Activated naive CD4-positive, alpha-beta T cell treated with anti-CD3 and anti-CD28 coated beads, Interleukin-2, amount 50 U/mL, for 72 hours (primary cell): ENCODE results near the gene CORO2A. TPM values are rescaled to one million over a fixed set of nuclear protein-coding genes. Genes with fewer than 3 reads are reported as not detected.

Source experiments
- ATAC-seq, 2 donors: fragments of 150-1000 bp; cut with Tn5 transposase; 2 replicates each; pipeline ENCODE4 v1.10.0; 2021; ENCODE audit warnings: mild to moderate bottlenecking in 2 of 2, moderate library complexity in 2 of 2
- DNase-seq, 2 donors: peaks; one replicate each; pipeline ENCODE4 v3.0.0; 2021 to 2022; ENCODE audit warnings: low spot score in 2 of 2
- H3K27ac Mint-ChIP-seq, 2 donors: one replicate each; pipeline ENCODE4 v1.8.0; 2022; ENCODE audit warnings: mild to moderate bottlenecking in 2 of 2, mixed read lengths in 2 of 2
- H3K36me3 Mint-ChIP-seq, 2 donors: one replicate each; pipeline ENCODE4 v1.8.0; 2022; ENCODE audit warnings: mixed read lengths in 2 of 2
- H3K9me3 Mint-ChIP-seq, 2 donors: one replicate each; pipeline ENCODE4 v1.8.0; 2022; ENCODE audit warnings: mixed read lengths in 2 of 2
- total RNA-seq, 2 donors: library from RNA; stranded (reverse); gene quantifications; one replicate each; pipeline ENCODE4 v1.2.3, GENCODE V29; 2022

CORO2A gene
- total RNA-seq, 2 donors from 2014 or later: 6.8 to 11.8 TPM

DNA sequence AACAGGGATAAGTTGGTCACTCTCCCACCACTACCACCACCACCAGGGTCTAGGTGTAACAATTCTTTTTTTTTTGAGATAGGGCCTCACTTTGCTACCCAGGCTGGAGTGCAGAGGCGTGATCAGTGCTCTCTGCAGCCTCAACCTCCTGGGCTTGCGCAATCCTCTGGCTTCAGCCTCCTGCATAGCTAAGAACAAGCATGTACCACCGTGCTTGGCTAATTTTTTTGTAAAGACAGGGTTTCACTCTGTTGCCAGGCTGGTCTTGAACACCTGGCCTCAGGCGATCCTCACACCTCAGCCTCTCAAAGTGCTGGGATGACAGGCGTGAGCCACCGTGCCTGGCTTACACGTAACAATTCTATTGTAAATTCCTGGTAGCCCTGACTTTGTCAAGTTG is 27.5 kb downstream of the CORO2A start:
- Mint-ChIP-seq H3K9me3 (no peaks in the 10 kb centered on the region), H3K27ac (no peak overlapping the region), H3K36me3 (no peaks in the 10 kb centered on the region)
- no peak for ATAC-seq
- no peak for DNase-seq

- Mint-ChIP-seq H3K36me3 (no peaks in the 10 kb centered on the region), H3K27ac (peak overlapping the region in 1 of 2 donors; percentile 39), H3K9me3 (no peaks in the 10 kb centered on the region)
- DNase-seq (no peak), ATAC-seq (no peak)
Measured at GRCh38 chr9:98162613-98163012, 29.8 kb downstream of the CORO2A start.

- ATAC-seq (no peak), DNase-seq (no peak)
- Mint-ChIP-seq H3K36me3 (no peaks in the 10 kb centered on the region), H3K27ac (no peak overlapping the region), H3K9me3 (no peaks in the 10 kb centered on the region)
Measured at GRCh38 chr9:98161851-98162250, 30.6 kb downstream of the CORO2A start.

DNA sequence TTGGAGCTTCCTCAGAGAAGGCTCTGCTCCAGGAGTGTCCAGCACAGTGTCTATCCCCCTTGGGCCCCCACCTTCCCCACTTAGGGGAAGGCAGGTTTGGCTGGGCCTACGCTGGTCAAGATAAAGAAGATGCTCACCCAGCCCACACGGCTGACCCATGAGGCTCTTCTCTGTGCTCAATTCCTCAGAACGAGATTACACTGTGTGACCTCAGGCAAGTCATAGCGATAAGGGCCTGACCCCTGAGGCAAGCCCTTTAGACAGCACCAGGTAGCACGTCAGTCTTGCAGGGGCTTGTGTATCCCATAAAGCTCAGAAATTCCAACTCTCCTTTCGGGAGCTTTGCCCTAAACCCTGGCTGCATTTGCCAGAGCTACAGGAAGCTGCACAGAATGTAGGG is 32.6 kb downstream of the CORO2A start:
- peak overlapping the region in 1 of 2 donors; percentile 12 for H3K27ac Mint-ChIP-seq
- no peaks in the 10 kb centered on the region for H3K9me3 Mint-ChIP-seq
- H3K36me3 Mint-ChIP-seq: no peaks in the 10 kb centered on the region
- DNase-seq (no peak), ATAC-seq (no peak)

- H3K9me3 Mint-ChIP-seq: no peaks in the 10 kb centered on the region
- H3K27ac Mint-ChIP-seq: peak overlapping the region in 1 of 2 donors; percentile 12
- no peak for DNase-seq
- ATAC-seq: no peak
- no peaks in the 10 kb centered on the region for H3K36me3 Mint-ChIP-seq
Measured at GRCh38 chr9:98159301-98159700, 33.1 kb downstream of the CORO2A start.

- no peaks in the 10 kb centered on the region for H3K9me3 Mint-ChIP-seq
- DNase-seq (no peak), ATAC-seq (peak in 1 of 2 donors; percentile 22)
- no peaks in the 10 kb centered on the region for H3K36me3 Mint-ChIP-seq
- H3K27ac Mint-ChIP-seq: peak overlapping the region; percentile 0 to 37
Measured at GRCh38 chr9:98158071-98158831, 34.2 kb downstream of the CORO2A start.

DNA sequence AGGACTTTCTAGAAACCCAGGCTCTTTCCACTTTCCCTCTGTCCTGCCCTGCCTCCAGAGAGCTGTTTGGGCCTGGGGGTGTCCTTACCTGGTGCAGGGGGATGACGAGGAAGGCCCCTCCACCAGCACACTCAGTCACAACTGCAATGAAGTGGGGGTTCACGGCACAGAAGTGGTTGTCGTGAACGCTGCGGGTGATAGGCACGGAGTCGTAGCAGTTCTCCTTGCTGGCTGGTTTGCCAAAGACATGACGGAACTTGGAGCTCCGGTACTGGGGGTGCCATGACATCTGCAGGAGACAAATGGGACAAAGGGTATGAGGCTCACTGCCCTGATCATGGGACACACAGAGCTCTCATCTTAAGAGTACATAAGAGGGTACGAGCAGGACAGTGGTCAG is 35.1 kb downstream of the CORO2A start:
- DNase-seq: no peak
- ATAC-seq: no peak
- no peaks in the 10 kb centered on the region for H3K36me3 Mint-ChIP-seq
- no peak overlapping the region for H3K27ac Mint-ChIP-seq
- no peaks in the 10 kb centered on the region for H3K9me3 Mint-ChIP-seq

DNA sequence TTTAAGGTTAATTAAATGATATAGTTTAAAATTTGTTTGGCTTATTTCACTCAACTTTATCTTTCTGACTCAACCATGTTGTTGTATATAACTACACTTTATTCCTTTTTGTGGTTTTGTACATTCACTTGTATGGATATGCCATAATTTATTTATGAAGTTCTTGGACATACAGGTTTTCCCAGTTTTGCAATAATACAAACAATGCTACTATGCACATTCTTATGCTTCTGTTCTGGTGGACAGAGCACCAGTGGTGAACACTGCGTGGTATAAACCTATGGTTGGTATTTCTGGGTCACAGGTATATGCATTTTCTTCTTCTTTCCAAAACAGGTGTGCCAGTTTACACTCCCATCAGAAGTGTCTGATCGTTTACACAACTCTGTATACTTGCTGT is 37.8 kb downstream of the CORO2A start:
- Mint-ChIP-seq H3K27ac (no peak overlapping the region), H3K9me3 (no peaks in the 10 kb centered on the region), H3K36me3 (no peaks in the 10 kb centered on the region)
- ATAC-seq: no peak
- DNase-seq: no peak

DNA sequence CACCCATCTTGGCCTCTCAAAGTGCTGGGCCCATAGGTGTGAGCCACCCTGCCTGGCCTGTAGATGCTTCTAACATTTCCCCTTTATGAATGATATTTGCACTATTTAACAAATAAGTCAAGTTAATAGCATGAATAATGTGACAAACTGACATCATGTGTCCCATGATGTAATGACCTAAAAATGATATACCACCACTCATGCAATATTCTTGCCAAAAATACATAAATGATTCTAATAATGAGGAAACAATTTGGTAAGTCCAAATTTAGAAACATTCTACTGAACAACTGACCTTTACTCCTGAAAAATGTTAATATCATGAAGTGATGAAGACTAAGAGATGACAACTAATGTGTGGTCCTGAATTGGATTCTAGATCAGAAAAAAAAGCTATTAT is 39.9 kb downstream of the CORO2A start:
- DNase-seq (no peak), ATAC-seq (no peak)
- Mint-ChIP-seq H3K36me3 (no peaks in the 10 kb centered on the region), H3K27ac (peak overlapping the region in 1 of 2 donors; percentile 25), H3K9me3 (no peaks in the 10 kb centered on the region)

- ATAC-seq: no peak
- H3K27ac Mint-ChIP-seq: peak overlapping the region in 1 of 2 donors; percentile 52
- no peaks in the 10 kb centered on the region for H3K36me3 Mint-ChIP-seq
- DNase-seq: no peak
- no peaks in the 10 kb centered on the region for H3K9me3 Mint-ChIP-seq
Measured at GRCh38 chr9:98150721-98151120, 41.7 kb downstream of the CORO2A start.

DNA sequence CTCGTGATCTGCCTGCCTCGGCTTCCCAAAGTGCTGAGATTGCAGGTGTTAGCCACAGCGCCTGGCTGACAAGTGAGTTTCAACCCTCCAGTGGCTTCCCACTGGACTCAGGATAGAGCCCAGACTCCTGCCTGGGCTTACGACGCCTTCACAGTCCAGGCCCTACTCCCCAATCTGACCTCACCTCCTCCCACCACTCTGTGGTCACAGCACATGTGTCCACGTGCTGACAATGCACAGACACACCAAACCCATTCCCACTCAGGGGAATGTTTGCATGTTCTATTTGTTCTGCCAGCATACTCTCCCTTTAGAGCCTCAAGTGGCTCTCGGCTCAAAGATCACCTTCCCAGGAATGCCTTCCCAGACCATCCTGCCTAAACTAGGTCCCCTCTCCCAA is 42.3 kb downstream of the CORO2A start:
- DNase-seq (no peak), ATAC-seq (no peak)
- H3K9me3 Mint-ChIP-seq: no peaks in the 10 kb centered on the region
- H3K36me3 Mint-ChIP-seq: no peaks in the 10 kb centered on the region
- peak overlapping the region in 1 of 2 donors; percentile 13 for H3K27ac Mint-ChIP-seq

DNA sequence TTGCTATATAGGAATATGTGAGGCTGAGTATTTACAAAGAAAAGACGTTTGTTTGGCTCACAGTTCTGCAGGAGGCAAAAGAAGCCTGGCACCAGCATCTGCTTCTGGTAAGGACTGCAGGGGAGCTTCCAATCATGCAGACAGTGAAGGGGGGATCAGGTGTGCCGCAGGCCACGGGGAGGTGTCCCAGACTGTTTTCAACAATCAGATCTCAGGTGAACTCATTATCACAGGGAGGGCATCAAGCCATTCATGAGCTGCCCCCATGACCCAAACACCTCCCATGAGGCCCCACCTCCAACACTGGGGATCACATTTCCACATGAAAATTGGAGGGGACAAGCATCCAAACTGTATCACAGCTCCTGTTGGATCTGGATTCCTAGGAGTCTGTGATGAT is 43.0 kb downstream of the CORO2A start:
- H3K27ac Mint-ChIP-seq: no peak overlapping the region
- no peaks in the 10 kb centered on the region for H3K36me3 Mint-ChIP-seq
- DNase-seq: no peak
- H3K9me3 Mint-ChIP-seq: no peaks in the 10 kb centered on the region
- no peak for ATAC-seq

DNA sequence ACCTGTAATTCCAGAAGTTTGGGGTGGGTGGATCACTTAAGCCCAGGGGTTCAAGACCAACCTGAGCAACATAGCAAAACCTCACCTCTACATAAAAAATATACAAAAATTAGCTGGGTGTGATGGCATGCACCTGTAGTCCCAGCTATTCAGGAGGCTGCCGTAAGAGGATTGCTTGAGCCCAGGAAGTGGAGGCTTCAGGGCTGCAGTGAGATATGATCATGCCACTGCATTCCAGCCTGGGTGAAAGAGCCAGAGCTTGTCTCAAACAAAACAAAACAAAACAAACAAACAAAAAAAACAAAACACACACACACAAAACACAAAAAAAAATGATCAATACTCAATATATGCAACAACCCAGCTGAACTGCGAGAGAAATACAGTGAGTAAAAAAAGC is 44.0 kb downstream of the CORO2A start:
- no peak for ATAC-seq
- Mint-ChIP-seq H3K9me3 (no peaks in the 10 kb centered on the region), H3K27ac (no peak overlapping the region), H3K36me3 (no peaks in the 10 kb centered on the region)
- no peak for DNase-seq

GRCh38 chr9:98147582-98147981 is 44.9 kb downstream of the CORO2A start:
- DNase-seq (no peak), ATAC-seq (no peak)
- H3K36me3 Mint-ChIP-seq: no peaks in the 10 kb centered on the region
- no peak overlapping the region for H3K27ac Mint-ChIP-seq
- H3K9me3 Mint-ChIP-seq: no peaks in the 10 kb centered on the region

DNA sequence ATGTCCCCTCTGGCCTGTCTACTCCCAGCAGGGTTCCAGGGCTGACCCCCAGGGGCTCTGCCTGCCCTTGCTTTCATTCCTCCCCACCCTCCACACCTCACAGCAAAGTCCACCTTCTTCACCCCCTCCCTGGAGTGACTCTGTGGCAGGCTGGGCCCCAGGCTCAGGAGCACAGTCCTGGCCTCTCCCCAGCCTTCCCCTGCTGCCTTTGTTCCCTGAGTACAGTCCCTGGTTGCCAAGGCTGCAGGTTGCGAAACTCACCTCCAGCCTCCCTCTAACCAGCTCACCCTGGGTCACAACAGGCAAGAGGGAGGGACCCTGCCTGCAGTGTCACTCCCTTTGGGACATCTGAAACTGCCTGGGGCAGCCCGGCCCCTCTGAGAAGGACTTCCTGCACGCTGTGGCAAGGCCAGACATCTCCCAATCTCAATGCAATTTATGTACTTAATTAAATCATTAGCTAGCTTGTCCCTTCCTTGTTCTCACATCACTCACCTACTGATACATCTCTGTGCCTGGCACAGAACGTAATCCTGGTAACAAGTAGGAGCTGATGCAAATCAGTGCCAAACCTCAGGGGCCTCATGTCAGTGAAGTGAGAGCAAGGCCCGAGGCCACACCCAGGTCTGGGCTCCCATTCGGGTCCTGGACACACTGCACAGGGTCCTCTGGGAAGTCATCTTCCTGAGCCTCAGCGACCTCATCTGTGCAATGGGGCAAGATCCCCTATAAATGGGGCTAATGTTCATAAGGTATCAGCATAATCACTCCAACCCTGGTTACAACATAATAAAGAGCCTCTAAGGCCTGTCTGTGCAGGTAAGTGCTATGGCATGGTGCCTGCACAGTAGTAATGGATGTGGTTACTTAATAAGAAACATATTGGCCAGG is 46.1 kb downstream of the CORO2A start:
- no peak for ATAC-seq
- no peak for DNase-seq
- Mint-ChIP-seq H3K27ac (peak overlapping the region in 1 of 2 donors; percentile 89), H3K9me3 (no peaks in the 10 kb centered on the region), H3K36me3 (no peaks in the 10 kb centered on the region)

- no peak for ATAC-seq
- H3K27ac Mint-ChIP-seq: peak overlapping the region in 1 of 2 donors; percentile 23
Measured at GRCh38 chr9:98144631-98145030, 47.8 kb downstream of the CORO2A start.

GRCh38 chr9:98144076-98144475 is 48.4 kb downstream of the CORO2A start:
- no peak for ATAC-seq
- peak overlapping the region; percentile 4 to 39 for H3K27ac Mint-ChIP-seq
- no peak for DNase-seq
- no peaks in the 10 kb centered on the region for H3K36me3 Mint-ChIP-seq
- H3K9me3 Mint-ChIP-seq: no peaks in the 10 kb centered on the region

More at GRCh38 chr9:98144631-98145030, 47.8 kb downstream of the CORO2A start:
- Mint-ChIP-seq H3K9me3 (no peaks in the 10 kb centered on the region), H3K36me3 (no peaks in the 10 kb centered on the region)
- DNase-seq: no peak
